ENCODE measurements around the gene PRRT1. TPM values are rescaled to one million over a fixed set of nuclear protein-coding genes. Genes with fewer than 3 reads are reported as not detected.
A peak's percentile ranks its signal among the peaks of the same experiment; 100 is the strongest.

Gene PRRT1
- total RNA-seq, 1 donor from 2014 or later = 1.4 TPM

GRCh38 chr6:32177183-32177787 lies 25.5 kb upstream of the PRRT1 start:
- Histone ChIP-seq H3K4me3 (peak overlapping the region; percentile 73 to 99), H3K4me1 (peaks cover 9 to 27% of the 10 kb centered on the region in 2 donors), H3K27ac (peak overlapping the region; percentile 87 to 92), H3K9me3 (no peaks in the 10 kb centered on the region), H3K27me3 (no peaks in the 10 kb centered on the region), H3K36me3 (peaks cover 18 to 20% of the 10 kb centered on the region in 2 donors)
- intact Hi-C loops (cut with DNase I) = loop anchor here (1.0 to 10.0 kb wide), 6 partner anchors 18 to 1240 kb away; partner anchors contain the start of genes BRD2, C6orf47, CSNK2B and CUTA
- DNase-seq (ENCODE audit: low spot score in 2 of 2) = no peak
- no peak for TF ChIP-seq CTCF (IDR thresholded peaks at IDR 0.05)

- peaks cover 14 to 16% of the 10 kb centered on the region in 2 donors for H3K36me3 ChIP-seq
- H3K27me3 ChIP-seq = no peaks in the 10 kb centered on the region
- H3K4me3 ChIP-seq = peak overlapping the region; percentile 73 to 99
- no peaks in the 10 kb centered on the region for H3K9me3 ChIP-seq
- TF ChIP-seq CTCF (IDR thresholded peaks at IDR 0.05) = no peak
- H3K4me1 ChIP-seq = peaks cover 9 to 27% of the 10 kb centered on the region in 2 donors
- H3K27ac ChIP-seq = peak overlapping the region; percentile 87 to 92
- no peak for DNase-seq (ENCODE audit: low spot score in 2 of 2)
- intact Hi-C loops (cut with DNase I) = loop anchor here (1.0 to 10.0 kb wide), 7 partner anchors 19 to 1241 kb away; partner anchors contain the start of genes BRD2, C6orf47, CSNK2B and CUTA
Measured at GRCh38 chr6:32176476-32177182, 24.9 kb upstream of the PRRT1 start.

DNA sequence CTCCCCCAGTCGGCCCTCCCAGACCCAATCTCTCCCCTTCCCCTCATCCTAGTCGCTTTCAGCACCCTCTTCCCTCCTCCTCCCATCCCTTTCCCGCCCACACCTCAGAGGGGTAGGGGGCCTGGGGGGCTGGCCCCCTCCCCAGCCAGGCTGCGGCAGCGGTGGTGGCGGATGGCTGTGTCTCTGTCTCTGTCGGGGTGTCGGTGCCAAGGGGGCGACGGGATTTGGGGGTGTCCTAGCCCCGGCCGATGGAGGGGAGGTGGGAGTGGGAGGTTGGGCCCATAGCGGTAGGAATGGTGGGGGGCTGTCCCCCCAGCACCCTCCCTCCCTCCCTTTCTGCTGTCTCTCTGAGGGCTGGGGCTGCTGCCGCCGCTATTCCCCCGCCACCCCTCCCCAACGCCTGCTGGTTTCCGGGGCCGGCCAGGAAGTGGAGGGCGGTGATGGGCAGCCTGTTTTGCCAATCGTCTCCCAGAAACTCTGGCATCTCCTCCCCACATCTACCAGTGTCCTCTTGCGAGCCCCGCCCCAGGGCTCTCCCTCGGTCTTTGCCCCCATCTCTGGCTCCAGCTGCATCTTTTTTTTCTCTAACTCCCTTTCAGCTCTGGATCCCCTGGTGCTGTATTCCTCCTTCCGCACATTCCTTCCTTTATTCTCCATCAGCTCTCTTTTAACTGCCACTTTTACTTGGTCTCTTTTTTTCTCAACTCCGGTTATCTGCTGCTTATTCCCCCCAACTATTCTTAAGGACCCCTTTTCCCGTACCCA lies 24.2 kb upstream of the PRRT1 start, which contains the start of gene AGPAT1:
TSS of gene AGPAT1 (minus strand) at position 374 of the 765 bp plus-strand sequence. CDS start 4,588 bp downstream, outside the sequence.
- peaks cover 12 to 13% of the 10 kb centered on the region in 2 donors for H3K36me3 ChIP-seq
- H3K4me3 ChIP-seq = peak within 1 kb of the TSS; percentile 73 to 99
- peak within 1 kb of the TSS; percentile 87 to 92 for H3K27ac ChIP-seq
- DNase-seq (ENCODE audit: low spot score in 2 of 2) = peak; percentile 87 to 97
- no peaks in the 10 kb centered on the region for H3K27me3 ChIP-seq
- intact Hi-C loops (cut with DNase I) = loop anchor here (1.0 to 10.0 kb wide), 5 partner anchors 23 to 1241 kb away; partner anchors contain the start of genes BRD2, C6orf47, CSNK2B and CUTA
- no peaks in the 10 kb centered on the region for H3K9me3 ChIP-seq
- TF ChIP-seq CTCF (IDR thresholded peaks at IDR 0.05) = no peak
- peaks cover 9 to 27% of the 10 kb centered on the region in 2 donors for H3K4me1 ChIP-seq

DNA sequence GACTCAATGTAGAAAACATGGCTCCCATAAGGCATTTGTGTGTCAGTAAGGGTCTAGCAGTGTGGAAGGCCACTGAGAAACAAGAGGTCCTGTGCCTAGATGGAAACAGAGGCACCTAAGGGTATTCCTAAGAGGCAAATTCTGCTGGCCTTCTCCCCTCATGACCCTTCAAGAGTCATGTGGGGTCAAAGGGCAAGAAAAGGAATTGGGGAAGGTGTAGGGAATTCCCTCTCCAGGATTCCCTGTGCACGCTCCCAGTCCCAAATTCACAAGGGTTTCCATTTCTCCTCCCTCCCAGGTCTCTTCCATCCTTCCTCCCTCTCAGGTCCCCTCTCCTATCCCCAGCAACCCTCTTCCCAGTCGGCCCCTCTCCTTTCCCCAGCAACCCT lies 23.6 kb upstream of the PRRT1 start:
- Histone ChIP-seq H3K4me3 (peak overlapping the region; percentile 73 to 99), H3K27me3 (no peaks in the 10 kb centered on the region), H3K36me3 (peaks cover 10 to 16% of the 10 kb centered on the region in 2 donors), H3K9me3 (no peaks in the 10 kb centered on the region), H3K4me1 (peaks cover 9 to 27% of the 10 kb centered on the region in 2 donors), H3K27ac (peak overlapping the region; percentile 87 to 92)
- intact Hi-C loops (cut with DNase I) = loop anchor here (5.0 to 10.0 kb wide), 4 partner anchors 201 to 1242 kb away; partner anchors contain the start of genes BRD2, C6orf47, CSNK2B and CUTA
- no peak for DNase-seq (ENCODE audit: low spot score in 2 of 2)
- TF ChIP-seq CTCF (IDR thresholded peaks at IDR 0.05) = no peak

GRCh38 chr6:32174416-32174815 lies 22.7 kb upstream of the PRRT1 start:
- no peak for TF ChIP-seq CTCF (IDR thresholded peaks at IDR 0.05)
- Histone ChIP-seq H3K4me3 (no peak overlapping the region), H3K9me3 (no peaks in the 10 kb centered on the region), H3K27ac (no peak overlapping the region), H3K27me3 (no peaks in the 10 kb centered on the region), H3K4me1 (peaks cover 9 to 24% of the 10 kb centered on the region in 2 donors), H3K36me3 (peaks cover 6 to 18% of the 10 kb centered on the region in 2 donors)
- intact Hi-C loops (cut with DNase I) = loop anchor here (10.0 kb wide), 2 partner anchors 200 to 510 kb away; partner anchors contain the start of genes C6orf47, CSNK2B, DXO and GPANK1
- DNase-seq (ENCODE audit: low spot score in 2 of 2) = no peak
